Stimulated activated CD8-positive, alpha-beta memory T cell treated with anti-CD3 and anti-CD28 coated beads, Interleukin-4, amount 100 ng/mL, for 24 hours (primary cell): ENCODE data around the gene PPME1.

ENCODE experiments used
- DNase-seq: peaks from one replicate; pipeline ENCODE4 v3.0.0-alpha.2; 2020; ENCODE audit warnings: low read depth

PPME1 gene

DNA sequence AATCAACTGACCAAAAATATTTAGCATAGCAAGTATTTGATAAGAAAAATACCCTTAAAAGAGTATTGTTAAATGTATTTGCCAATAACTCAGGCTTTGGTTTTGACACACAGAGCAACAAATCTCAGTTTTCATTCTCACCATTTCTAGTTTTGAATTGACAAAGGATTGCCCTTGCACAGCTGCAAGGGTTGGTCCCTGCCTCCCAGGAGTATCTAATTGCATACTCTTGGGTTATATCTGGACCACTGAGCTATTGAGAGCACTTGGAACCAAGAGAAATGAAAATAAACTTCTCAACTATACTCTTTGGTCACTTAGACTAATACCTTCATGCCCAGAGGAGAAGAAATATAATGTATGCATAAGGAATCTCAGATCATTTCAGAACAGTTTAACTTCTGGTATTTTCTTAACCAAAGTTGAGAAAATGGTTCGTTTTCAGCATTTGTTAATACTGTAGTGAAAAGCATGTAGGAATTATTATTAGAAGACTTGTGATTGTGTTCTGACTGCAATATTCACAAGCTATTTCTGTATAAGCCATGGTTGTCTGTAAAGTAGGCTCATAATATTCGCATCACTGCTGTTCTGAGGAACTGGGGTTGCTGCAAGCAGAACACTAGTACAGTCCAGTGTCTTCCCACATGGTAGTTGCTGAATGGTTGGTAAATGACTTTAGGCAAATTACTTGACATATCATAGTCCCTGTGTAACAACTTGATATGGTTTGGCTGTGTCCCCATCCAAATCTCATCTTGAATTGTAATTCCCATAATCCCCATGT lies 8.2 kb upstream of the PPME1 start:
- no peak for DNase-seq

DNA sequence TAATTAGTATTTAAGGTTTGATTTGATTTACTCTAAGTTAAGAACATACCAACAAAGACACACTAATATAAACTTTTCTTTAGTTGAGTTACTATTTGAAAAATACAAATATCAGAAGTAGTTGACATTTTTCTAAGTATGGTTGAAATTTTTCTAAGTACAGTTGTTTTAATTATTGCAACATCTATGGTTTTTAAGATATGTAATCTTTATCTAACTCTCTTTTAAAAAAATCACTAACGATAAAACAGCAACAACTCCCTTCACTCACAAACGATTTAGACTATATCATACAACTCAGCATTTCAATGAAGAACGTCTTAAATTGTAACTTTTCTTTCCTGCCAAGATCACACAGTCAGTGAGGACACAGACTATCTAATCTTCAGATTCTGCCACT lies 2.3 kb upstream of the PPME1 start:
- no peak for DNase-seq

DNA sequence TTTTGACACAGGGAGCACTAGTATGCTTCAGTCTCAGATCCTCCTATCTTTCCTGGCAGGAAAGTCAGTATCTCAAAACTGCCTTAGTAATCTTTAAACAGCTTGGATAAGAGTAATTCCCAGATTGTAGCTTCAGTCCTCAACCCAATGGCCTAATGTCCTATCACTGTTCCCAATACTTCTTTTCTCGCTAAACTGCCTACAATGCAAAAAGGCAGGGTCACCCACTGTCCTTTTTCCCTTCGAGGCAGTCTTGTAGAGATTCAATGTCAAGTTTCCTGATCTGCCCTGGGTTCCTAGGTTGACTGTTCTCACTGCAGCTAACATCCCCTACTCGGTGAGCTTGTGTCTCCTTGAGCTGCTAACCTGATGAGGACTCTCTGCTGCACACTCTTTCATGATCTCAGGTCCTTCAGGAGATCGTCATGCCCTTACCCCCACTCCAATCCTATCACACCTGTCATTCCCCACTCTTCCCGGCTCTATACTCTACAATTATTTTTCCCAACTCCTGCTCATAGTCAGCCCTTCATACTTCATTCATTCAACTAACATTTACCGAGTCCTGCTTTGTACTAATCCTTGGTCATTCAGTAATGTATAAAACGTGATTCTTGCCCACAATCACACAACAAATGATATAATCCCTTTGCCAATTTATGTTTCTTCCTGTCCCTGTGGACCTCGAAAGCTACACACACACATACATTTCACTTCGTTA lies 1.2 kb upstream of the PPME1 start:
- DNase-seq = no peak

- no peak for DNase-seq
Observed at GRCh38 chr11:74171630-74171968, 510 bp downstream of the PPME1 start.

- no peak for DNase-seq
Observed at GRCh38 chr11:74171997-74172396, 908 bp downstream of the PPME1 start.

GRCh38 chr11:74175920-74176319 lies 4.8 kb downstream of the PPME1 start:
- no peak for DNase-seq

- DNase-seq = no peak
Observed at GRCh38 chr11:74179234-74180052, 8.4 kb downstream of the PPME1 start.

DNA sequence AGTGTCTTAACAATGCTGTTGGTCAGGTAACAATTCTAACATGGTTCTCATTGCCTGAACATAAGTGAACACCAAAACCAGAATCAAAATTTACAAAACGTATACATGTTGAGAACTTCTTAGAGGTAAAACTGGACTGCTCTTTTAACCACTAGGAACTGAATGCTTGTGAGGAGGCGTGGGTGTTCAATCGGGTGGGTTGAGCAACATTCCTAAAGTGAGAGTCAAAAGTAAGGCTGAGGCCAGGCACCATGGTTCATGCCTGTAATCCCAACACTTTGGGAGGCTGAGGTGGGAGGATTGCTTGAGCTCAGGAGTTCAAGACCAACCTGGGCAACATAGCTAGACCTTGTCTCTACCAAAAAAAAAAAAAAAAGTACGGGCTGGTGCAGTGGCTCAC lies 11.5 kb downstream of the PPME1 start:
- no peak for DNase-seq

DNA sequence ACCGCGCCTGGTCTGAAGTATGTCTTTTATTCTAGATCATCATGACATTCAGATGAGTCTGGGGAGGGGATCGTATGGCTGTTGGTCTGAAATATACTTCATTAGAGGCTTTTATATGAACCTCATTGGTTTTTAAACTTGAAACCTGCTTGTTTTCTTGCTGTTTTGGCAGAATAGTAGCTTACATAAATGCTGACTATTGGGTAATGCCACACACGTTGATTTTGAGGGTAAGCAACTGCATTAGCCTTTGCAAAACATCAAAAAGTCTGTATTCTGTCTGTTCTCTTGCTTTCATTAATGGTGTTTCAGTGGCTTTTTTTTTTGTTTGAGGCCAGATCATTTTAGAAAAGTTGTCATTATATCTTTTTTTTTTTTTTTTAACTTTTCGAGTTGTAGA lies 14.2 kb downstream of the PPME1 start:
- no peak for DNase-seq

- DNase-seq = no peak
Observed at GRCh38 chr11:74185695-74186094, 14.6 kb downstream of the PPME1 start.

- DNase-seq = no peak
Observed at GRCh38 chr11:74195828-74196227, 24.7 kb downstream of the PPME1 start.

DNA sequence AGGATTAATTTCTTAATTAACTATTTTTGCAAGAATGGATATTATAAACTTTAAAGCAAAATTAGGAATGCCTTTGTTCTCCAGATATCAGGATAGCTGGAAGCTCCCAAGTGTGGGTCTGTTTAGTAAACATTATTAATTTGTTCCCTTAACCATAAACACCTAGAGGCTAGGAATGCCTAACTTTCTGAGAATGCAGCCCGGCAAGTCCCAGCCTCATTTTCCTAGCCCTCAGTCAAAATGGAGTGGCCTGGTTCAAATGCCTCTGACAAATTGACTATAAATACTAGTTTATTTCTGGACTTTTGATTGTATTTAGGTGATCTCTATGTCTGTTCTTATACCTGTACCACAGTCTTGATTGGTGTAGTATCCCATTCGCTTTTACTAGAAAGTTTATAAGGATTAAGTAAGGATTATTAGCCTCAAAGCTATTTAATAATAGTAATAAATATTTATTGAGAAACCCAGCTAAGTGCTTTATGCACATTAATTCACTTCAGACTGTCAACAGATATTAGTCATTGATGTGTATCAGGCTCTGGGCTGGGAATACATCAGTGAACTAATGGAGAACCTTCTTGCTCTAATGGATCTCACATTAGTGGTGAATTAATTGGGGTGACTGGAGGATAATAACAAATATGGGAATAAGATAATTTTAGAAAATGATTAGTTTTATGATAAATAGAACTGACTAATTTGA lies 25.8 kb downstream of the PPME1 start:
- no peak for DNase-seq

- no peak for DNase-seq
Observed at GRCh38 chr11:74203966-74204365, 32.9 kb downstream of the PPME1 start.

- no peak for DNase-seq
Observed at GRCh38 chr11:74204701-74205100, 33.6 kb downstream of the PPME1 start.

DNA sequence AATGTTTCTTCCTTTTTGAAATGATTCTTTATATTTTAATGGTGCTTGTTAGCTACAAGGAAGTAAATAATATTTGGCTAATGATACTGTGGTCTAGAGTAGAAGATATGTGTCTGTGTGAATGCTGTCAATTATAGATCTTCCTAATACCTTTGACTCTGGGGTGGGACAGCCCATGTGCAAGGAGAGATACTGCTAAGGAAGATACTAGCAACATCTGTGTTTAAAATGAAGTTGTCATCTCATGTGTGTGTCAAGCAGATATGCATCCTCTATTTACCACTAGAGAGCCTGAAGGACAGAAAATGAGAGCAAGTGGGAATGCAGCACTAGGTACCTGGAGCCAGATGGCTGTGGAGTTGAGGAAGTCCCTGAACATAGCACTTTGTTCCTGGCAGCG lies 34.1 kb downstream of the PPME1 start:
- no peak for DNase-seq

- no peak for DNase-seq
Observed at GRCh38 chr11:74206746-74207145, 35.7 kb downstream of the PPME1 start.

- DNase-seq = no peak
Observed at GRCh38 chr11:74208507-74208906, 37.4 kb downstream of the PPME1 start.

- no peak for DNase-seq
Observed at GRCh38 chr11:74212533-74212932, 41.4 kb downstream of the PPME1 start.

DNA sequence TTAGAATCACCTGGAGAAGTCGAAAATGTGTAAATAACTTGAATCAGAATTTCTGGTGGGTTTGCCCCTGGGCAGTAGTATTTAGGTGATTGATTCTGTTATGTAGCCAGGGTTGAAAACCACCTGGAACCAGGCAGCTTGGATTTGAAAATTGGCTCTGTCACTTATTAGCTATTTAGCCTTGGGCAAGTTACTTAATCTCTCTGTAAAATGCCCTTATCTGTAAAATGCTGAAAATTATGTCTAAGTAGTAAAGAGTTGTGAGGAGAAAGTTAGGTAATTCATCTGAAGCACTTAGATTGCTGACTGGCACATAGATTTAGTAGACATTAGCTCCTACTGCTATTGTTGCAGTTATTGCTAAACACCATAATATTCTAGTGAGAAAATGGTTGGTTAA lies 49.3 kb downstream of the PPME1 start:
- no peak for DNase-seq

GRCh38 chr11:74221816-74222215 lies 50.7 kb downstream of the PPME1 start:
- no peak for DNase-seq

DNA sequence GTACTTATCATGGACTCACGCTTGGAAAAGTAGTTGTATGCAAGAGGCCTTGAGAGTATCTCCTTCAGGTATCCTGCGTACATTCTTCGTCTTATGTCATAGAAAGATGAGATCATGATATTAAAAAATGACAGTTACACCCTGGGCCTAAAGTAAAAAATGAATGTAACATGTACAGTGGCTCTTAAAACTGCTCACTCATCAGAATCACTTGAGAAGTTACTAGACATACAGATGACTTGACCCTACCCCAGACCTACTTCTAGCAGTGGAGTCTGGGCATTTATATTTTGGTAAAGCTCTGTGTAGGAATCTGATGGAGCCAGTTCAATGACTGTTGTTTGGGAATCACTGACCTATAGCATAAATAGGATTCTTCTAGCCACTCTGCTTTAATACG lies 54.5 kb downstream of the PPME1 start:
- DNase-seq = no peak

- DNase-seq = no peak
Observed at GRCh38 chr11:74226907-74227306, 55.8 kb downstream of the PPME1 start.
